Progenitor cell of endocrine pancreas (in vitro differentiated cells): Measurements from ENCODE around the gene PDE7B. TPM values are rescaled to one million over a fixed set of nuclear protein-coding genes. Genes with fewer than 3 reads are reported as not detected.

Experiments
- DNase-seq: peaks from one replicate; pipeline ENCODE4 v3.0.0; 2021; ENCODE audit warnings: low spot score; ENCODE audit not compliant: unreplicated experiment
- H3K27ac Mint-ChIP-seq: 2 replicates; pipeline ENCODE4 v1.8.0; 2021; ENCODE audit warnings: mild to moderate bottlenecking, moderate library complexity, mixed read lengths
- H3K27me3 Mint-ChIP-seq: 2 replicates; pipeline ENCODE4 v1.8.0; 2021; ENCODE audit warnings: mixed read lengths
- H3K36me3 Mint-ChIP-seq: 2 replicates; pipeline ENCODE4 v1.8.0; 2022; ENCODE audit warnings: mixed read lengths; ENCODE audit not compliant: insufficient read depth
- H3K4me1 Mint-ChIP-seq: 2 replicates; pipeline ENCODE4 v1.8.0; 2021; ENCODE audit warnings: low read depth, mixed read lengths
- H3K4me3 Mint-ChIP-seq: 2 replicates; pipeline ENCODE4 v1.8.0; 2021; ENCODE audit warnings: low read depth, mild to moderate bottlenecking, moderate library complexity, mixed read lengths
- H3K9me3 Mint-ChIP-seq: 2 replicates; pipeline ENCODE4 v1.8.0; 2021; ENCODE audit warnings: low read depth, mixed read lengths
- CTCF ChIP-seq: fragments of 200-600 bp; sonication (generic); IDR thresholded peaks from one replicate; pipeline ENCODE4 v1.5.0; 2021; ENCODE audit warnings: antibody characterized with exemption, mild to moderate bottlenecking; ENCODE audit not compliant: unreplicated experiment
- total RNA-seq: library from RNA; stranded (reverse); gene quantifications from 2 replicates; pipeline ENCODE4 v1.2.1, GENCODE V29; 2021

The PDE7B gene
- total RNA-seq, 1 donor from 2014 or later, result 0.07 TPM

GRCh38 chr6:135996668-135997067 lies 145.2 kb downstream of the PDE7B start:
- Mint-ChIP-seq H3K4me3 (no peak overlapping the region), H3K9me3 (peaks cover 14% of the 10 kb centered on the region), H3K27me3 (no peaks in the 10 kb centered on the region), H3K27ac (no peak overlapping the region), H3K36me3 (no peaks in the 10 kb centered on the region), H3K4me1 (peaks cover 2% of the 10 kb centered on the region)
- no peak for DNase-seq
- TF ChIP-seq CTCF, result no peak

GRCh38 chr6:135999393-135999792 lies 147.9 kb downstream of the PDE7B start:
- no peak overlapping the region for H3K4me3 Mint-ChIP-seq
- H3K27ac Mint-ChIP-seq, result no peak overlapping the region
- H3K36me3 Mint-ChIP-seq, result no peaks in the 10 kb centered on the region
- no peaks in the 10 kb centered on the region for H3K27me3 Mint-ChIP-seq
- H3K4me1 Mint-ChIP-seq, result peaks cover 2% of the 10 kb centered on the region
- H3K9me3 Mint-ChIP-seq, result peaks cover 14% of the 10 kb centered on the region
- TF ChIP-seq CTCF, result no peak
- DNase-seq, result no peak

GRCh38 chr6:136007345-136007744 lies 155.8 kb downstream of the PDE7B start:
- TF ChIP-seq CTCF, result no peak
- no peaks in the 10 kb centered on the region for H3K27me3 Mint-ChIP-seq
- no peaks in the 10 kb centered on the region for H3K36me3 Mint-ChIP-seq
- H3K4me1 Mint-ChIP-seq, result no peaks in the 10 kb centered on the region
- H3K27ac Mint-ChIP-seq, result no peak overlapping the region
- peaks cover 13% of the 10 kb centered on the region for H3K9me3 Mint-ChIP-seq
- DNase-seq, result no peak
- H3K4me3 Mint-ChIP-seq, result no peak overlapping the region

- DNase-seq, result no peak
- H3K27ac Mint-ChIP-seq, result no peak overlapping the region
- peaks cover 11% of the 10 kb centered on the region for H3K9me3 Mint-ChIP-seq
- H3K36me3 Mint-ChIP-seq, result no peaks in the 10 kb centered on the region
- peaks cover 2% of the 10 kb centered on the region for H3K4me1 Mint-ChIP-seq
- TF ChIP-seq CTCF, result no peak
- no peak overlapping the region for H3K4me3 Mint-ChIP-seq
- no peaks in the 10 kb centered on the region for H3K27me3 Mint-ChIP-seq
Measured at GRCh38 chr6:136011475-136011874, 160.0 kb downstream of the PDE7B start.

- Mint-ChIP-seq H3K27ac (no peak overlapping the region), H3K4me1 (peaks cover 2% of the 10 kb centered on the region), H3K27me3 (no peaks in the 10 kb centered on the region), H3K9me3 (peaks cover 6% of the 10 kb centered on the region), H3K4me3 (no peak overlapping the region), H3K36me3 (no peaks in the 10 kb centered on the region)
- no peak for TF ChIP-seq CTCF
- no peak for DNase-seq
Measured at GRCh38 chr6:136012198-136012887, 160.8 kb downstream of the PDE7B start.
